ENCODE results near the gene SHMT2. TPM values are rescaled to one million over a fixed set of nuclear protein-coding genes. Genes with fewer than 3 reads are reported as not detected.

Gene SHMT2
- total RNA-seq, 1 experiment from 2014 or later = 280 TPM

GRCh38 chr12:57198329-57198728 is 31.2 kb upstream of the SHMT2 start:
- intact Hi-C loops (cut with micrococcal nuclease) = no loop called here
- H3K36me3 ChIP-seq (ENCODE audit: control insufficient read depth in 1 of 2, insufficient read depth in 2 of 2, low read length in 2 of 2) = no peaks in the 10 kb centered on the region; a peak in 1 of 4 replicates
- ATAC-seq = no peak
- no peaks in the 10 kb centered on the region for H3K79me2 ChIP-seq (ENCODE audit: insufficient read depth, low read length)
- no peak overlapping the region for H3K4me3 ChIP-seq (replicated peaks in 1 of 2; ENCODE audit: low read depth in 1 of 2, low read length in 2 of 2)
- ChIA-PET POLR2A (no interaction called here), RAD21 (ENCODE audit: low non-redundant PET in 1 of 2, low total read pairs in 2 of 2, uncharacterized antibody in 2 of 2, unreplicated experiment in 2 of 2) (no interaction called here), CTCF (no interaction called here)
- H3K4me1 ChIP-seq (ENCODE audit: control insufficient read depth in 1 of 2, insufficient read depth in 2 of 2, low read length in 2 of 2) = no peaks in the 10 kb centered on the region
- no peak overlapping the region for H3K4me2 ChIP-seq (ENCODE audit: low read length)
- TF ChIP-seq EZH2 (IDR thresholded peaks at IDR 0.05) = no peak
- TF ChIP-seq YY1 (IDR thresholded peaks at IDR 0.05; ENCODE audit: extremely low read depth, insufficient replicate concordance, low read depth, low read length) = no peak
- no peak for TF ChIP-seq POLR2AphosphoS5 (IDR thresholded peaks at IDR 0.05; ENCODE audit: low read depth, low read length)
- TF ChIP-seq SIN3A (IDR thresholded peaks at IDR 0.05; ENCODE audit: low read depth) = no peak
- no peak for TF ChIP-seq SRF (IDR thresholded peaks at IDR 0.05; ENCODE audit: low read depth)
- TF ChIP-seq MAX (IDR thresholded peaks at IDR 0.05) = no peak
- TF ChIP-seq ATF3 (IDR thresholded peaks at IDR 0.05) = no peak
- no peak for TF ChIP-seq CTCF (IDR thresholded peaks at IDR 0.05 in 2 of 3, conservative IDR thresholded peaks at IDR 0.05 in 1 of 3; ENCODE audit: borderline replicate concordance in 1 of 3, insufficient read depth in 1 of 3, low read depth in 2 of 3, low read length in 2 of 3)
- TF ChIP-seq CEBPB (IDR thresholded peaks at IDR 0.05; ENCODE audit: low read depth) = no peak
- TF ChIP-seq ZFX (IDR thresholded peaks at IDR 0.05) = no peak
- TF ChIP-seq RAD21 (IDR thresholded peaks at IDR 0.05; ENCODE audit: low read depth) = no peak
- no peak for TF ChIP-seq TCF7L2 (IDR thresholded peaks at IDR 0.05; ENCODE audit: borderline replicate concordance, extremely low read depth, insufficient read depth, insufficient read length)
- no peak for TF ChIP-seq CBX3 (IDR thresholded peaks at IDR 0.05; ENCODE audit: low read depth)
- TF ChIP-seq EGR1 (IDR thresholded peaks at IDR 0.05; ENCODE audit: low read depth) = no peak
- TF ChIP-seq ZNF274 (IDR thresholded peaks at IDR 0.05; ENCODE audit: low read depth, low read length) = no peak
- no peak for TF ChIP-seq ELF1 (IDR thresholded peaks at IDR 0.05; ENCODE audit: borderline replicate concordance, low read depth)
- TF ChIP-seq JUND (IDR thresholded peaks at IDR 0.05) = no peak
- no peak for TF ChIP-seq ZBTB33 (IDR thresholded peaks at IDR 0.05; ENCODE audit: extremely low read depth, insufficient replicate concordance, low read length)
- no peak for DNase-seq (ENCODE audit: low read depth, low spot score)
- H4K20me1 ChIP-seq (ENCODE audit: insufficient read depth) = no peaks in the 10 kb centered on the region
- H3K9ac ChIP-seq (ENCODE audit: low read length) = no peak overlapping the region
- no peaks in the 10 kb centered on the region for H3K9me2 ChIP-seq (ENCODE audit: insufficient read depth)
- no peaks in the 10 kb centered on the region for H3K9me3 ChIP-seq (ENCODE audit: control insufficient read depth in 1 of 2, insufficient read depth in 1 of 2, low read depth in 1 of 2, low read length in 2 of 2)
- BruUV-seq (replicated peaks) = no TSS peak
- no peak overlapping the region for H2AFZ ChIP-seq (ENCODE audit: low read depth, low read length, poor library complexity, severe bottlenecking)
- H3K27me3 ChIP-seq (ENCODE audit: insufficient read depth, low read length) = no peaks in the 10 kb centered on the region
- no peak overlapping the region for H3K27ac ChIP-seq (ENCODE audit: low read depth, low read length)
